Stimulated activated CD8-positive, alpha-beta memory T cell treated with anti-CD3 and anti-CD28 coated beads, Interleukin-2, amount 100 ng/mL, for 48 hours (primary cell): ENCODE measurements around the gene OTUB1.

Experiments used
- DNase-seq, 2 donors: peaks; one replicate each; pipeline ENCODE4 v3.0.0-alpha.2; 2020; ENCODE audit warnings: low read depth in 2 of 2

OTUB1 gene

GRCh38 chr11:63974259-63975143 lies 11.7 kb upstream of the OTUB1 start, which contains the start of gene COX8A:
Gene COX8A, plus strand, starts transcription at chr11:63974620. Its CDS starts 61 bp downstream, at chr11:63974681.
- DNase-seq: peak; percentile 83 to 90

GRCh38 chr11:63978551-63979239 lies 7.5 kb upstream of the OTUB1 start:
- DNase-seq: no peak

- DNase-seq: no peak
Measured at GRCh38 chr11:63979426-63979825, 6.8 kb upstream of the OTUB1 start.

GRCh38 chr11:63985812-63986155 lies 454 bp upstream of the OTUB1 start:
- DNase-seq: peak; percentile 46 to 63

- no peak for DNase-seq
Measured at GRCh38 chr11:63986932-63987513, 785 bp downstream of the OTUB1 start.

- no peak for DNase-seq
Measured at GRCh38 chr11:63991558-63991957, 5.3 kb downstream of the OTUB1 start.

GRCh38 chr11:63993100-63993499 lies 6.9 kb downstream of the OTUB1 start:
- no peak for DNase-seq

- DNase-seq: no peak
Measured at GRCh38 chr11:63993993-63994392, 7.8 kb downstream of the OTUB1 start.

- DNase-seq: no peak
Measured at GRCh38 chr11:63996512-63996911, 10.3 kb downstream of the OTUB1 start.

GRCh38 chr11:63997104-63997700 lies 11.0 kb downstream of the OTUB1 start:
- no peak for DNase-seq

GRCh38 chr11:63997801-63998337 lies 11.6 kb downstream of the OTUB1 start:
- DNase-seq: no peak

- no peak for DNase-seq
Measured at GRCh38 chr11:63998558-63999348, 12.5 kb downstream of the OTUB1 start.

GRCh38 chr11:63999349-64000025 lies 13.2 kb downstream of the OTUB1 start:
- DNase-seq: peak; percentile 43 to 56

GRCh38 chr11:64000026-64000739 lies 13.9 kb downstream of the OTUB1 start:
- peak; percentile 48 to 67 for DNase-seq

GRCh38 chr11:64000740-64001483 lies 14.7 kb downstream of the OTUB1 start:
- no peak for DNase-seq

GRCh38 chr11:64001484-64002420 lies 15.5 kb downstream of the OTUB1 start:
- DNase-seq: no peak

GRCh38 chr11:64003807-64004589 lies 17.8 kb downstream of the OTUB1 start:
- DNase-seq: no peak
